Islet precursor cell (in vitro differentiated cells): ENCODE results near the gene CD164L2.
"Not testable (repeated sequence)": the region's sequence is repeated elsewhere in the genome, so short reads cannot be mapped to it uniquely, and the experiment has no call there.

Experiments used
- DNase-seq: peaks from one replicate; pipeline ENCODE4 v3.0.0-alpha.2; 2018

Gene CD164L2

DNA sequence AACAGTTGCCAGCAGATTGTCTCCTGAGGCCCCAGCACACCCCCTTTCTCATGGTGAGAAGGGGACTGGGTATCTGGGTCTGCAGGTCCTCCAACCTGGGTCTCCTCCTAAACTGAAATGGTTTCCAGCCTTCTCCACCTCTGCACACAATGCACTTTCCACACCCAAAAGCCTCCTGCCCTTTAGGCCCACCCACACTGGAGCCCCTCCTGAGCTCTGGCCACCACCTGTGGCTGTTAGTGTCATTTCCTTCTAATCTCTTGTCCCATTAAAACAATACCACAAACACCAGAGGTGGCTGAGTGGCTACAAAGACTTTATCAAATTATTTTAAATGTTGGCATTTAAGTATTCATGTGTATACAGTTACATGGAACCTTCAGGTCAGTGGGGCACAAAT is 20.8 kb upstream of the CD164L2 start:
- no peak for DNase-seq

- DNase-seq = peak; percentile 83
Measured at GRCh38 chr1:27403065-27403726, 20.1 kb upstream of the CD164L2 start.

GRCh38 chr1:27402349-27402754 is 19.2 kb upstream of the CD164L2 start:
- DNase-seq = peak; percentile 76

DNA sequence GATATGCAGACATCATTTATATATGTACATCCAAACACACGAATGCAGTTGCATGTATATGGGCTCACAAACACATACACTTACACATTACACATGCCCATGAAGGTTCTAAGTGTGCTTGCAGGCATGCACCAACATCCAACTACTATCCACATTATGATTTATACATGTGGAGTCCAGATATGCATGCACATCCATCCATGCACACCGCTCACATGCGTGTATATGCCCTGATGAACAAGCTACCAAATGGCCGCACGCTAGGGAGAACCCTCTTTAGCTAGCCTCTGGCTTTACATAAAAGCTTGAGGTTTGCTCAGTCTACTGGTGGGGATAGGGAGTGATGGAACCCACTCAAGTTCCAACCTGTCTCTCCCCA is 17.8 kb upstream of the CD164L2 start:
- DNase-seq = no peak

- DNase-seq = peak; percentile 52
Measured at GRCh38 chr1:27400082-27400962, 17.2 kb upstream of the CD164L2 start.

- peak; percentile 52 for DNase-seq
Measured at GRCh38 chr1:27399251-27400025, 16.3 kb upstream of the CD164L2 start.

- DNase-seq = no peak
Measured at GRCh38 chr1:27398405-27399149, 15.4 kb upstream of the CD164L2 start.

- peak; percentile 53 for DNase-seq
Measured at GRCh38 chr1:27397749-27398148, 14.6 kb upstream of the CD164L2 start.

DNA sequence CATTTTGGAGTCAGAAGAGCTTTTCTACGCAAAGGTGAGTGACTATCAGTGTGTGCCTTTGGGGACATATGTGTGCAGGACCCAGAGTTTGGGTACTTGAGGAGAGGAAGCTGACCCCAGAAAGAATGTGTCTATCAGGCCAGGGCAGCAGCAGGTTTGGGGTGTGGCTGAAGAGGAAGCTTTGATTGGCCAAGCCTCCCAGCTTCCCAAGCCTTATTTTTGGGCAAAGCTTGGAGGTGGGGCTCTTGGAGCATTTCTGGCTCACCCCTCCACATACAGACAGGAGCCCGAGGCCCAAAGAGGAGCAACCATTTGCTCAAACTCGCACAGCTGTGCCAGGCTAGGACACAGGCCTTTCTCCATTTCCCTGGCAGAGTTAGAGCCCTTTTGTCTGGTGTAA is 14.0 kb upstream of the CD164L2 start:
- DNase-seq = no peak

GRCh38 chr1:27395441-27396195 is 12.5 kb upstream of the CD164L2 start:
- DNase-seq = peak; percentile 91

DNA sequence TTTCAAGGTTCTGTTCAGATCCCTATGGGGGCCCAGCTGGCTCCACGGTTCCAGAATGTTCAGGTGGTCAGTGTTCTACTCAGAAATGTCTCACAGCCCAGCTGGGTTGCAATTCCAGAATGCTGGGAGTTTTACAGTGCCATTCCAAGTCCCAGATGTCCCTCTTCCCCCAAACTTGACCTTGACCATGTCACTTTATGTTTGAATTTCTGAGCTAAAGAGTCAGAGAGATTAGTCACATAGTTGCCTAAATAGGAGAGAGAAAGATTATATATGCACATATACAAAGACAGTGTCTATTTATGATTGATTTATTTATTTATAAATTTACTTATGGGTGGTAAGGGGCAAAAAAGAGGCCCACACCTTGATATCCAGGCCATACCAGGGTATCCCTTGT is 11.8 kb upstream of the CD164L2 start:
- DNase-seq = no peak

DNA sequence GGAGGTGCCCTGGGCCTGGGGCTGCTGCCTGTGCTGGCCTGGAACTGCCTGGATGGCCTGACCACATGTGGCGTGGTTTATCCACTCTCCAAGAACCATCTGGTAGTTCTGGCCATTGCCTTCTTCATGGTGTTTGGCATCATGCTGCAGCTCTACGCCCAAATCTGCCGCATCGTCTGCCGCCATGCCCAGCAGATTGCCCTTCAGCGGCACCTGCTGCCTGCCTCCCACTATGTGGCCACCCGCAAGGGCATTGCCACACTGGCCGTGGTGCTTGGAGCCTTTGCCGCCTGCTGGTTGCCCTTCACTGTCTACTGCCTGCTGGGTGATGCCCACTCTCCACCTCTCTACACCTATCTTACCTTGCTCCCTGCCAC is 11.1 kb upstream of the CD164L2 start:
- DNase-seq = no peak

DNA sequence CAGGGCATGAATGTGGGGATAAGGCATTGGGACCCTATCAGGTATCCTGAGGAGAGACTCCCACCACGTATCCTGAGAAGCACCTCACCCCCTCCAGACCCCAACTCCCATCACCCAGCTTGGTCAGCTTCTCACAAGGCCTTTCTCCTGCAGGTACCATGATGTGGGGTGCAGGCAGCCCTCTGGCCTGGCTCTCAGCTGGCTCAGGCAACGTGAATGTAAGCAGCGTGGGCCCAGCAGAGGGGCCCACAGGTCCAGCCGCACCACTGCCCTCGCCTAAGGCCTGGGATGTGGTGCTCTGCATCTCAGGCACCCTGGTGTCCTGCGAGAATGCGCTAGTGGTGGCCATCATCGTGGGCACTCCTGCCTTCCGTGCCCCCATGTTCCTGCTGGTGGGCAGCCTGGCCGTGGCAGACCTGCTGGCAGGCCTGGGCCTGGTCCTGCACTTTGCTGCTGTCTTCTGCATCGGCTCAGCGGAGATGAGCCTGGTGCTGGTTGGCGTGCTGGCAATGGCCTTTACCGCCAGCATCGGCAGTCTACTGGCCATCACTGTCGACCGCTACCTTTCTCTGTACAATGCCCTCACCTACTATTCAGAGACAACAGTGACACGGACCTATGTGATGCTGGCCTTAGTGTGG is 10.6 kb upstream of the CD164L2 start:
- no peak for DNase-seq

DNA sequence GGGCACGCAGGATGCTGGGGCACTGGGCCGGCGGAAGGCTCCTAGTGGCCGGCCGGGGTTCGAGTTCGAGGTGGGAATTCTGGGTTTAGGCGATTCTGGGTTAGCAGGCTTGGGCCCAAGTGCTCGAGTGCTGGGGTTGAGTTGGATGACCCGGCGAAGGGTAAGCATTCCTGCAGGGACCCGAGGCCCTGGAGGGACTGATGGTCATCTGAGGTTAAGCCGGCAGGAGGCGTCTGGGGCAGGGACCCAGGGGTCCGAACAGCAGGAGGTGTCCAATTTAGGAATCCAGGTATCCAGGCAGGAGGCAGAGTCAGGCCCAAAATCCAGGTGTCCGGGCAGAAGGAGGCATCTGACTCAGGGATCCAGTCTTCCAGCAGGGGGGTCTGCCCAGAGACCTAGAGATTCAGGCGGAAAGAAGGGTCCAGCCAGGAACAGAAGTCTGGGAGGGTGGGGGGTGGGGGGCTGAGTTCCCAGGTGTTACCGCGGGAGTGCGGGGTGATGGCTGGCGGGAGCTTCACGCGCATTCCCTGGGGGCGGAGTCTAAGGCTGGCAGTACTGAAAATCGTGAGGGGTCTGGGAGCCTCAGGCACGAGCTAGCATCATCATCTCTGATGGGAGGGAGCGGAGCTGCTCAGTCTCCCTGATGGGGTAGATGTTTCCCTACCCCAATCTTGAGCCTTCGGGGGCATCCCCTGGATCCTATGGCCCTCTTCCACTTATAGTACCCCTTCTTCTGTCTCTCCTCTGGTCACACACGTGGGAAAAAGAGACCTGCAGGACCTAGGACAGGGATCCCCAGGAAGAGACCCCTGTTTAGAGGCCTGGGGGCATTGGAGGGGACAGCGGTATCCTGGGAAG is 9.9 kb upstream of the CD164L2 start:
- no peak for DNase-seq

DNA sequence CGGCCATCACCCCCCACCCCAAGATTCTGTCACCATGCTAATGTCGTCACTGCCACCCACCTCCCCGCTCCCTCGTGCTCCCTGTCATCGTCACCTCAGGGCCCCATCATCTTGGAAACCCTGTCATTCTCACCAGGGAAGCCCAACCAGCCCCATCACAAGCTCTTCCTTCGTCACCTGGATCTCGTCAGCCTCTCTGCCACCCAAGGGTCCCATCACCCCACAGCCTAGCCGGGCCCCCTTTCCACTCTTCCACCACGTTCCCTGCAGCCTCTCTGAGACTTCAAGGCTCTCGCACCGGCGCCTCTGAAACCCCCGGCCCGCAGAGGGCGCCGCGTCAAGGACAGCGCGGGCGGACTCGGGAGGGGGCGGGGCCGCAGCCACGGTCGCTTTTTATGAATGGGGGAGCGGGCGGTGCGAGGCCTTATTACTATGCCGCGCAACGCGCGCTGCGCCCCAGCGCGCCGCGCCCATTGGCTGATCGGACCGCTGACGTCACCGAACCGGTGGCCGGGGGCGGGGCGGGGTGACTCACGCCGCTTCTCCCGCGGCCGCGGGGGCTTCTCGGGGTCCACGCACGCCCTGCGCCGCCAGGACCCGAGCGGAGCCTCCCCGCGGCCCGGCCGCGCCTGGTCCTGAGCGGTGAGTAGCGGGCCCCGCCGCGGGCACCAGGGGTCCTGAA is 9.1 kb upstream of the CD164L2 start, which contains the start of gene GPR3:
GPR3 (plus strand) TSS at position 527 of the 682 bp plus-strand sequence. CDS start 1,177 bp downstream, outside the sequence.
- DNase-seq = peak; percentile 95

DNA sequence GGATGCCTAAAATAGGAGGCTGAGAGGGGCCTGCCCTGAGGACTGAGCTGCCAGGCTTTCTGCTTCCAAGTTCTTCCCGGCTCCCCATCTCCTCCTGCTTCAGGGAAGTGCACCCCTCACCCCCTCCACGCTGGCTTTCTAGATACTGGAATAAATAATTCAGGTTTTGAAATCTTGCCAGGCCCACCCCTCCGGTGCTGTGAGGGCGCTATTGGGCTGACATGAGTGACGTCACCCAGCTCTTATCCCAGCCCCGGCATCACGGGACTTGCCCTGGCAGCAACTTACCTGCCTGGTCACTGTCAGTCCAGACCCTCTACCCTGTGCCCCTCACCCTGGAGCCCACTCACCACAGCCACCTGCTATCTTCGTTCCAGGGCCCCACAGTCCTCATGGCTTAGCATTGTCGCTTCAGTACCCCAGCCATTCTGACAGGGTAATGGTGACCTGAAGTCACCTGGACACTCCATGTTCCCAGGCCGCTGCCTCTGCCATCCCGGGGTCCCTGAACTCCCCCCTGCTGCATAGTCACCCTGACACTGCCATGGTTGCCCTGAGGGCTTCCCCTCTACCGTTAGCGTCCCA is 8.5 kb upstream of the CD164L2 start:
- DNase-seq = no peak

GRCh38 chr1:27388337-27389005 is 5.3 kb upstream of the CD164L2 start:
- DNase-seq = peak; percentile 87

GRCh38 chr1:27384797-27385196 is 1.7 kb upstream of the CD164L2 start:
- DNase-seq = not testable (repeated sequence)

- DNase-seq = no peak
Measured at GRCh38 chr1:27383661-27384060, 528 bp upstream of the CD164L2 start.
